ENCODE measurements around the gene BCO2. TPM values are rescaled to one million over a fixed set of nuclear protein-coding genes. Genes with fewer than 3 reads are reported as not detected.
A peak's percentile ranks its signal among the peaks of the same experiment; 100 is the strongest.

Gene BCO2
- total RNA-seq, 6 donors from 2014 or later, result 2.1 to 18.2 (median 8.4) TPM

- peak in 1 of 2 donors; percentile 24 for DNase-seq
- 33 to 35% methylated on average over 7 of the region's 7 CpGs for WGBS, 2 donors
Measured at GRCh38 chr11:112219476-112220232, 44.3 kb downstream of the BCO2 start.

GRCh38 chr11:112221274-112221835 lies 46.0 kb downstream of the BCO2 start:
- H3K4me3 ChIP-seq, result no peak overlapping the region
- no peak for TF ChIP-seq EP300 (IDR thresholded peaks at IDR 0.05)
- TF ChIP-seq CTCF (IDR thresholded peaks at IDR 0.05), result no peak
- no peak for TF ChIP-seq POLR2AphosphoS5 (IDR thresholded peaks at IDR 0.05)
- no peak for TF ChIP-seq POLR2A (IDR thresholded peaks at IDR 0.05)
- WGBS, 2 donors, result 45 to 54% methylated on average over 3 of the region's 3 CpGs
- peak overlapping the region in 3 of 4 donors; percentile 12 to 67 (median 32) for H3K27ac ChIP-seq
- DNase-seq, result no peak
- ATAC-seq (ENCODE audit: low FRiP score in 2 of 2), result no peak
- H3K36me3 ChIP-seq, result no peaks in the 10 kb centered on the region
- H3K9me3 ChIP-seq, result no peaks in the 10 kb centered on the region
- H3K4me1 ChIP-seq, result peaks cover 0 to 8% (median 4%) of the 10 kb centered on the region in 4 donors
- H3K27me3 ChIP-seq, result no peaks in the 10 kb centered on the region

More at GRCh38 chr11:112219476-112220232, 44.3 kb downstream of the BCO2 start:
- Histone ChIP-seq H3K4me3 (no peak overlapping the region), H3K9me3 (no peaks in the 10 kb centered on the region), H3K27me3 (no peaks in the 10 kb centered on the region), H3K27ac (no peak overlapping the region), H3K36me3 (no peaks in the 10 kb centered on the region), H3K4me1 (peaks cover 0 to 8% (median 2%) of the 10 kb centered on the region in 4 donors)
- peak; percentile 90 to 96 for ATAC-seq (ENCODE audit: low FRiP score in 2 of 2)
- TF ChIP-seq EP300 (IDR thresholded peaks at IDR 0.05) (no peak), POLR2AphosphoS5 (IDR thresholded peaks at IDR 0.05) (no peak), CTCF (IDR thresholded peaks at IDR 0.05) (peak; percentile 76 to 88 (median 82))

- 67 to 79% methylated on average over 2 to 4 of the region's 4 CpGs for WGBS, 2 donors
- peak overlapping the region in 2 of 4 donors; percentile 30 to 67 for H3K27ac ChIP-seq
- no peak for ATAC-seq (ENCODE audit: low FRiP score in 2 of 2)
- H3K4me1 ChIP-seq, result peaks cover 3 to 12% (median 8%) of the 10 kb centered on the region in 4 donors
- H3K27me3 ChIP-seq, result no peaks in the 10 kb centered on the region
- peak in 1 of 2 donors; percentile 30 for DNase-seq
- no peaks in the 10 kb centered on the region for H3K9me3 ChIP-seq
- TF ChIP-seq POLR2A (IDR thresholded peaks at IDR 0.05), result no peak
- no peak for TF ChIP-seq CTCF (IDR thresholded peaks at IDR 0.05)
- no peak overlapping the region for H3K4me3 ChIP-seq
- H3K36me3 ChIP-seq, result no peaks in the 10 kb centered on the region
Measured at GRCh38 chr11:112222303-112222702, 47.0 kb downstream of the BCO2 start.

GRCh38 chr11:112223121-112223520 lies 47.8 kb downstream of the BCO2 start:
- H3K36me3 ChIP-seq, result no peaks in the 10 kb centered on the region
- H3K27me3 ChIP-seq, result no peaks in the 10 kb centered on the region

More at GRCh38 chr11:112223121-112223520, 47.8 kb downstream of the BCO2 start:
- Histone ChIP-seq H3K27ac (no peak overlapping the region), H3K4me1 (peaks cover 7 to 16% (median 12%) of the 10 kb centered on the region in 4 donors), H3K9me3 (no peaks in the 10 kb centered on the region), H3K4me3 (no peak overlapping the region)
- no peak for TF ChIP-seq POLR2AphosphoS5 (IDR thresholded peaks at IDR 0.05)
- no peak for TF ChIP-seq POLR2A (IDR thresholded peaks at IDR 0.05)
- no peak for TF ChIP-seq CTCF (IDR thresholded peaks at IDR 0.05)
- no peak for TF ChIP-seq EP300 (IDR thresholded peaks at IDR 0.05)
- ATAC-seq (ENCODE audit: low FRiP score in 2 of 2), result no peak
- 46 to 61% methylated on average over 1 of the region's 1 CpG for WGBS, 2 donors
- DNase-seq, result no peak

All from upper lobe of left lung (tissue), 6 donors.